ENCODE measurements around the gene VPS37B. TPM values are rescaled to one million over a fixed set of nuclear protein-coding genes. Genes with fewer than 3 reads are reported as not detected.

The VPS37B gene
- total RNA-seq, 1 experiment from 2014 or later: 12.3 TPM

DNA sequence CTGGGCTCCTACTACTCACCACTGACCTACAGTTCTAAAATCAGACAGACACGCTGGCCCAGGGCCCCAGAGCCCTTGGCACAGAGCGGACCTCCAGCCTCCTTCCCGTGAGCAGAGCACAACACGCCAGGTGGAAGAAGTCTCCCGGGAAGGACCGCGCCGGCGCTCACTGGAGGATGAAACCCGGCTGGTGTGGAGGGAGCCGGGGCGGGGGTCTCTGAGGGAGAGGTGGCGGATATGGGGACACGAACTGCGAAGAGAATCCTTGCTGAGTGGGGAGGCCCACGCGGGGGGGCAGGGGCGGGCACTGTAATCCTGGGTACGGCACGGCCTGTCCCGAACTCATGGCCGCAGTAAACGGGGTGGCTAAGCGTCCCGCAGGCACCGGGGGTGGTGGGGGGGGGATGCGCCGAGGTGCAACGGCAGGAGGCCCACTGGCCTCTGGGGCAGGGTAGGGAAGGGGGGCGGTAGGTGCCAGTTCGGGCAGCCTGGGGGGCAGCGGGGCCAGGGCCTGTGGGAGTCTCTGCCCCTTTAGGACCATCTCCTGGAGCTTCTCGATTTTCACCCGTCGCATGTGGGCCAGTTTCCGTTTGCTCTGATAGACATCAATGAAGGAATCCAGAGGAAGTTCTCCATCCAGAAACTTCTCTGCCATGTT lies 28.8 kb downstream of the VPS37B start:
- H3K4me3 Mint-ChIP-seq: peak overlapping the region in 1 of 2 experiments; percentile 13; a peak in 1 of 5 replicates
- H3K27ac ChIP-seq (ENCODE audit: insufficient read length, low read depth, low read length): no peak overlapping the region

More for the DNA sequence above, 28.8 kb downstream of the VPS37B start:
- no peak overlapping the region for H4K8ac ChIP-seq (replicated peaks; ENCODE audit: insufficient read length, low read depth, low read length)
- H3K4me2 ChIP-seq (ENCODE audit: insufficient read depth, insufficient read length, low read length): no peak overlapping the region
- no CpG with 5 or more reads among the region's 36 CpGs for WGBS (ENCODE audit: extremely low coverage, insufficient read length, low lambda C conversion rate)
- H3K79me1 ChIP-seq (ENCODE audit: insufficient read depth, low read depth, low read length, poor library complexity, severe bottlenecking): no peaks in the 10 kb centered on the region
- no peak overlapping the region for H3K18ac ChIP-seq (ENCODE audit: insufficient read length, low read depth, low read length)
- H3K56ac ChIP-seq (ENCODE audit: insufficient read length, low read depth, low read length): no peak overlapping the region
- no peaks in the 10 kb centered on the region for H3K4me1 ChIP-seq (ENCODE audit: insufficient read depth, low read length)
- H4K5ac ChIP-seq (ENCODE audit: insufficient read length, low read depth, low read length): no peak overlapping the region
- H2BK12ac ChIP-seq (ENCODE audit: insufficient read length, low read depth, low read length): no peak overlapping the region
- no peak overlapping the region for H4K91ac ChIP-seq (ENCODE audit: insufficient read length, low read depth, low read length)
- DNase-seq: no peak
- no peaks in the 10 kb centered on the region for H3K23me2 ChIP-seq (ENCODE audit: insufficient read length, low read depth, low read length, poor library complexity, severe bottlenecking)
- no peaks in the 10 kb centered on the region for H3K9me3 ChIP-seq (ENCODE audit: control insufficient read depth, low read depth, low read length)
- H3K27me3 Mint-ChIP-seq (ENCODE audit: low read depth): peaks cover 96% of the 10 kb centered on the region
- H2BK15ac ChIP-seq (ENCODE audit: low read depth, low read length): no peak overlapping the region
- no peak overlapping the region for H3K9ac ChIP-seq (ENCODE audit: extremely low read depth, insufficient read length, low read length)
- no peak overlapping the region; the same call in 1 of the 2 replicates for H3K14ac ChIP-seq (ENCODE audit: insufficient read depth, low read length)
- H2BK5ac ChIP-seq (ENCODE audit: insufficient read length, low read length): no peak overlapping the region
- TF ChIP-seq, protein P1, sequence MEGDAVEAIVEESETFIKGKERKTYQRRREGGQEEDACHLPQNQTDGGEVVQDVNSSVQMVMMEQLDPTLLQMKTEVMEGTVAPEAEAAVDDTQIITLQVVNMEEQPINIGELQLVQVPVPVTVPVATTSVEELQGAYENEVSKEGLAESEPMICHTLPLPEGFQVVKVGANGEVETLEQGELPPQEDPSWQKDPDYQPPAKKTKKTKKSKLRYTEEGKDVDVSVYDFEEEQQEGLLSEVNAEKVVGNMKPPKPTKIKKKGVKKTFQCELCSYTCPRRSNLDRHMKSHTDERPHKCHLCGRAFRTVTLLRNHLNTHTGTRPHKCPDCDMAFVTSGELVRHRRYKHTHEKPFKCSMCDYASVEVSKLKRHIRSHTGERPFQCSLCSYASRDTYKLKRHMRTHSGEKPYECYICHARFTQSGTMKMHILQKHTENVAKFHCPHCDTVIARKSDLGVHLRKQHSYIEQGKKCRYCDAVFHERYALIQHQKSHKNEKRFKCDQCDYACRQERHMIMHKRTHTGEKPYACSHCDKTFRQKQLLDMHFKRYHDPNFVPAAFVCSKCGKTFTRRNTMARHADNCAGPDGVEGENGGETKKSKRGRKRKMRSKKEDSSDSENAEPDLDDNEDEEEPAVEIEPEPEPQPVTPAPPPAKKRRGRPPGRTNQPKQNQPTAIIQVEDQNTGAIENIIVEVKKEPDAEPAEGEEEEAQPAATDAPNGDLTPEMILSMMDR (conservative IDR thresholded peaks at IDR 0.05): no peak
- H2AFZ ChIP-seq (ENCODE audit: low read length): no peak overlapping the region
- H3K23ac ChIP-seq (ENCODE audit: insufficient read length, low read depth, low read length): no peak overlapping the region
- H3K4ac ChIP-seq (ENCODE audit: low read depth, low read length): no peak overlapping the region
- no peaks in the 10 kb centered on the region; a peak in 1 of 5 replicates for H3K9me3 Mint-ChIP-seq
- no peak overlapping the region for H2AK5ac ChIP-seq (ENCODE audit: insufficient read length, low read length)
- peaks cover 2% of the 10 kb centered on the region for H4K20me1 ChIP-seq (ENCODE audit: control insufficient read depth, insufficient read depth, insufficient read length)
- no peaks in the 10 kb centered on the region for H3K79me2 ChIP-seq (ENCODE audit: insufficient read depth, low read length)
- H3K4me1 Mint-ChIP-seq: peaks cover 6 to 12% of the 10 kb centered on the region in 2 experiments
- no peak overlapping the region for H2BK120ac ChIP-seq (ENCODE audit: low read depth, low read length, poor library complexity, severe bottlenecking)
- H3K36me3 Mint-ChIP-seq (ENCODE audit: insufficient read depth in 1 of 3, low read depth in 3 of 3): peaks cover 26 to 36% (median 31%) of the 10 kb centered on the region in 3 experiments
- no peak overlapping the region for H2BK20ac ChIP-seq (ENCODE audit: low read depth, low read length, poor library complexity, severe bottlenecking)
- no peak overlapping the region for H3T11ph ChIP-seq (ENCODE audit: low read length)
- H3K27me3 ChIP-seq (ENCODE audit: insufficient read depth, low read length): peaks cover 34% of the 10 kb centered on the region
- peak overlapping the region in 1 of 3 experiments; percentile 31; a peak in 1 of 7 replicates for H3K27ac Mint-ChIP-seq
